ENCODE results near the gene ATP1B4. TPM values are rescaled to one million over a fixed set of nuclear protein-coding genes. Genes with fewer than 3 reads are reported as not detected.
A peak's percentile ranks its signal among the peaks of the same experiment; 100 is the strongest.
"Not testable (repeated sequence)": the region's sequence is repeated elsewhere in the genome, so short reads cannot be mapped to it uniquely, and the experiment has no call there.

The ATP1B4 gene
- total RNA-seq, result under 1 TPM in 1 of 2 donors, not detected in 1; 0.42 TPM
- long read RNA-seq, result 0 reads

GRCh38 chrX:120361764-120362305, at the start of gene ATP1B4:
Gene ATP1B4 (plus strand): TSS chrX:120362089. CDS start chrX:120362169, 80 bp downstream.
- intact Hi-C loops (cut with DNase I), result no loop called here
- DNase-seq (no peak), ATAC-seq (no peak)

- ATAC-seq (no peak), DNase-seq (no peak)
- intact Hi-C loops (cut with DNase I), result no loop called here
Measured at GRCh38 chrX:120315776-120316175, 46.1 kb upstream of the ATP1B4 start.

DNA sequence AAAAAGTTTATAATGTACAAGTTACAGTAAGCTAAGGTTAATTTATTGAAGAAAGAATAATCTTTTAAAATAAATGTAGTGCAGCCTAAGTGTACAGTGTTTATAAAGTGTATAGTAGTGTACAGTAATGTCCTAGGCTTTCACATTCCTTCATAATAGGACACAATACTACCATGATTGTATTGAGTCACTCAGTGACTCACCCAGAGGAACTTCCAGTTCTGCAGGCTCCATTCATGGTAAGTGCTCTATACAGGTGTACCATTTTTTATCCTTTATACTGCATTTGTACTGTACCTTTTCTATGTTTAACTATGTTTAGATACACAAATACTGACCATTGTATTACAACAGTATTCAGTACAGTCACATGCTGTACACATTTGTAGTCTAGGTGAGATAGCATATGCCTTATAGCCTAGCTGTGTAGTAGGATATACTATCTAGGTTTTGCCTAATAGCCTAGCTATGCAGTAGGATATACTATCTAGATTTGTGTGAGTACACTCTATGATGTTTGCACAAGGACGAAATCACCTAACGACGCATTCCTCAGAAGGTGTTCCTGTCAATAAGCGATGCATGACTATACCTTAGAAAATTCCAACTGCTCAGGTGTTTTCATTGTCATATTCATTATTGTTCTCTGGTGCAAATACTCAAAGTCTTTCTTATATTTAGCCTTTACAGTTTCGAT, 45.2 kb upstream of the ATP1B4 start:
- intact Hi-C loops (cut with DNase I), result no loop called here
- ATAC-seq, result no peak

DNA sequence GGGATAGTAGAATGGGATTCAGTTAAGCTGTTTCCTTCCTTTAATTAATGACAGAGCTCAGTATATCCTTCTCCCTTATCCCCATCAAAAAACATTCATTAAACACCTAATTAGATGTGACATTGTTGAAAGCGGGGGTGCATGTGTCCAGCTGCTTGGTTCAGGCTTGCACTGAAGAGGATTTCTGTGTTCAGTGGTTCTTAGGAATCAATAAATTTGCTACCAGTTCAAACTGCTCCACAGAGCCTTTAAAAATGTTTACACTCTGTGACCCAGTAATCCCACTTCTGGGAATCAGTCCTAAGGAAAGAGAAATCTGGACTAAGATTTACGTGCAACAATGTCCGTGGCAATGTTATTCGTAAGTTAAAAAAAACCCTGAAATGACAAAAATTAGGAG, 43.5 kb upstream of the ATP1B4 start:
- intact Hi-C loops (cut with DNase I), result no loop called here
- DNase-seq (no peak), ATAC-seq (no peak)

More for the DNA sequence above, 45.2 kb upstream of the ATP1B4 start:
- no peak for DNase-seq

- intact Hi-C loops (cut with DNase I), result no loop called here
- no peak for ATAC-seq
- DNase-seq, result no peak
Measured at GRCh38 chrX:120321520-120322281, 40.2 kb upstream of the ATP1B4 start.

GRCh38 chrX:120331116-120331515, 30.8 kb upstream of the ATP1B4 start:
- ATAC-seq (no peak), DNase-seq (no peak)
- intact Hi-C loops (cut with DNase I), result no loop called here

DNA sequence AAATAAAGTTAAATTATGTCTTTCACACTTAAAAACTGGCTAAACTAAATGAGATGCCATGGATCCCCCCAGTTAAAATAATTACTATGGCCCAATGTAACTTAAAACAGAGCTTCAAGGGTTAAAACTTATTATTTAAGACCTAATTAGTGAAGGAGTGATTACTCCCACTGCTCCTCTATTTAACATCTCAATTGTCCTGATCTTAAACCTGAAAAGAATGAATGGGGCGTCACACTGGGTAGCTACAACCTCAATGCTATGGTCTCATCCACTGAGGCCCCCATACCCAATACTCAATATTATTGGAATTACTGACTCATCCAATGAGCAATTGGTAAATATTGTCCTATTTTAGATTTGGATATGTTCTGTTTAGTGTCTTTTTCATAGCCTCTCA, 29.5 kb upstream of the ATP1B4 start:
- intact Hi-C loops (cut with DNase I), result no loop called here
- DNase-seq (no peak), ATAC-seq (no peak)

DNA sequence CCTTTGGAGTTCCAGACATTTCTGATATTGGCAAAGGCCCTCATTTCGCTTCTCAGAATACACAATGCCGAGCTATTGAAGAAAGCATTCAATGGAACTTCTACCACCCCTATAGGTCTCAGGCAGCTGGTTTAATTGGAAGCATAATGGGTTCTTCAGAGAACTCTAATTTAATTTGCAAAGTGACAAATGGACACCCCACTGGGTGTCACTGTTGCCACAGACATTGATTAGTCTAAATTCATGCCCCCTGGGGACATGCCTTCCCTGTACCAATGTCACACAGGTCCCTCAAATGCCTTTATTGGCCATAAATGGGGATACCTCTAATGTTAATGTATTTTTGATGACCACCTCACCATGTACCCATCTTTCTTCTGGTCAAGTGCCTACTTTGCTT, 27.7 kb upstream of the ATP1B4 start:
- DNase-seq, result no peak
- no peak for ATAC-seq
- intact Hi-C loops (cut with DNase I), result no loop called here

DNA sequence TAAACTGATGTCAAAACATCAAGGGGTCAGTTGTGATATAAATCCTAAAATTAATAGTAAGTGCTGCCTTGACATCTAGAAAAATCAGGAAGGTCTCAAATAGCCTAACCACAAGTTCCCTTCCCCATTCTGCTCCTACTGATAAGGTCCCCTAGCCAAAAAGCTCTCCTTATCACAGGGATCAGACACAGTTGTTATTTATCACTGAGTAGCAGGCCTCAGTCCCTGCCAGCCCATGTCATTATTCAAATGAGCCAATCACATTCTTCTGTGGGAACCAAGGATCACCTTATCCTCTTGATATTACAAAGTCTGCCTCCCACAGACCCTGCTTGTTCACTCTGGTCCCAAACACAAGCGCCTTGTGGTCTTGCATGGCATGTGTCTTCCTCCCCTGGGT, 27.3 kb upstream of the ATP1B4 start:
- ATAC-seq, result no peak
- intact Hi-C loops (cut with DNase I), result no loop called here
- no peak for DNase-seq

DNA sequence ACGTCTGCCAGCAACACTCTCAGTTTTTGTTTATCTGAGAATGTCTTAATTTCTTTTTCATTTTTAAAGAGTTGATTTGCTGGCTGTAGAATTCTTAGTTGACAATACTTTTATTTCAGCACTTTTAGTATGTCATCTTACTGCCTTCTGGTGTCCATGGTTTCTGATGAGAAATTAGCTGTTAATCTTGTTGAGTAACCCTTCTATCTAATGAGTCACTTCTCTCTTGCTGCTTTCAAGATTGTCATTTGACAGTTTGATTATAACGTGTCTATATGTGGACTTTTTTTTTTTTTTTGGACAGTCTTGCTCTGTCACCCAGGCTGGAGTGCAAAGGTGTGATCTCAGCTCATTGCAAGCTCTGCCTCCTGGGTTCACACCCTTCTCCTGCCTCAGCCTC, 26.6 kb upstream of the ATP1B4 start:
- DNase-seq (no peak), ATAC-seq (no peak)
- intact Hi-C loops (cut with DNase I), result no loop called here

DNA sequence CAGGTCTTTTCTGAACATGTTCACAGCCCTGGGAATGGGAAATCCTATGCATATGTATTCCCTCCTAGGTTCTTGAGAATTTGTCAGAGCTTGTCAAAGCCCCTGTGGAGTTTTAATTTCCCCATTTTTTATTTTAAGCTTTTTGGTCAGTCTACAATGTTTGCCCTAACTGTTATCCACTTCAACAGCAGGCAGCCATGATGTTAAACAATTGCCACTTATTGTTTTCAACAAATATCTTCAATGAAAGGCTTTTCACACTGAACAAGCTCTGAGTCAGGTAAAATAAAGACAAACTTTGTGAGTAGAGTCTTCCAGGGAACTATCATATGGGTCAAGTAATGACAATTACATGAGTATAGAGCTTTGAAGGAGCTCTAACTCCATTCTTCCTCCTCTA, 25.0 kb upstream of the ATP1B4 start:
- ATAC-seq, result no peak
- no peak for DNase-seq
- intact Hi-C loops (cut with DNase I), result no loop called here

DNA sequence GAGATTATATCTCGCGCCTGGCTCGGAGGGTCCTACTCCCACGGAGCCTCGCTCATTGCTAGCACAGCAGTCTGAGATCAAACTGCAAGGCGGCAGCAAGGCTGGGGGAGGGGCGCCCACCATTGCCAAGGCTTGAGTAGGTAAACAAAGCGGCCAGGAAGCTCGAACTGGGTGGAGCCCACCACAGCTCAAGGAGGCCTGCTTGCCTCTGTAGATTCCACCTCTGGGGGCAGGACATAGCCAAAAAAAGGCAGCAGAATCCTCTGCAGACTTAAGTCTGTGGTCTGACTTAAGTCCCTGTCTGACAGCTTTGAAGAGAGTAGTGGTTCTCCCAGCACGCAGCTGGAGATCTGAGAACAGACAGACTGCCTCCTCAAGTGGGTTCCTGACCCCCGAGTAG, 17.3 kb upstream of the ATP1B4 start:
- ATAC-seq; DNase-seq; intact Hi-C loops (cut with DNase I): not testable (repeated sequence)

- intact Hi-C loops (cut with DNase I), result no loop called here
- no peak for DNase-seq
- ATAC-seq, result no peak
Measured at GRCh38 chrX:120350450-120351138, 11.3 kb upstream of the ATP1B4 start.

- DNase-seq (no peak), ATAC-seq (no peak)
- intact Hi-C loops (cut with DNase I), result no loop called here
Measured at GRCh38 chrX:120356084-120356483, 5.8 kb upstream of the ATP1B4 start.

GRCh38 chrX:120357186-120357585, 4.7 kb upstream of the ATP1B4 start:
- intact Hi-C loops (cut with DNase I), result no loop called here
- ATAC-seq (no peak), DNase-seq (no peak)

- intact Hi-C loops (cut with DNase I), result no loop called here
- no peak for ATAC-seq
- DNase-seq, result no peak
Measured at GRCh38 chrX:120358737-120359456, 3.0 kb upstream of the ATP1B4 start.

DNA sequence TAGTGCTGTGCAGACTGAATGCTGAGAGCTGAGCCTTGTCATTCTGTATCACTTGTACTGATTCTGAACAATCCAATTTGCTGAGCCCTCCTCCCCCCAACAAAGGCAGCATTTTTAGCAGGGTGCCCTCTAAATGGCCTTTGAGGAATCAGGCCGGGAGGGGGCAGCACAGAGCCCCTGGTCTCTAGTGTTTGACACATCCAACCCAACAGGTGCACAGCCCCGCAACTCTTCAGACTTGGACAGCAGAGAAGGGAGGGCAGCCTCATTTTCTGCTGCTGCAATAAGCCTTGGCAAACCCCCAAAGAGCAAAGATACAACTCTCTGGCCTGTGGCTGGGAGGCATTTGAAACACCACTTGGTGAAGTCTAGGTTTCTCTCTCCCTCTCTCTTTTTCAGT, 3.4 kb downstream of the ATP1B4 start:
- ATAC-seq (peak; percentile 67 to 74), DNase-seq (peak; percentile 48)
- intact Hi-C loops (cut with DNase I), result no loop called here

DNA sequence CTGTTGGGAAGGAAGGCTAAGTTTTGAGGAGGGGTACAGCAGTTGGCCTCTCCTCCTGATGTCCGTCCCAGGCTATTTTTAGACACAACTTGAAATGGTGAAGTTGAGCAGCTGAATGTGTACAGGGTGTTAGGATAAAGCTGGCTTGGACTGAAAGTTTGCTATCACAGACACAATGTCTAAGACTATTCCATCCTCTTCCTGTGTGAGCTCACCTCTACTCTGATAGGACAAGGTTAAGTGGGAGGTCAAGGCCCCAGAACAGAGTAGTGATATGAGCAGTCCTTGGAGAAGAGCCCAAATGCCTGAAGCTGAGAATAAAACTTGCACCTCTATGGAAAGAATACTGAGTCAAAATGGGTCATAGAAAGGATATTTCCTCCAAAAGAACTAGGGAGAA, 4.1 kb downstream of the ATP1B4 start:
- peak; percentile 36 to 92 for ATAC-seq
- DNase-seq, result no peak
- intact Hi-C loops (cut with DNase I), result no loop called here

DNA sequence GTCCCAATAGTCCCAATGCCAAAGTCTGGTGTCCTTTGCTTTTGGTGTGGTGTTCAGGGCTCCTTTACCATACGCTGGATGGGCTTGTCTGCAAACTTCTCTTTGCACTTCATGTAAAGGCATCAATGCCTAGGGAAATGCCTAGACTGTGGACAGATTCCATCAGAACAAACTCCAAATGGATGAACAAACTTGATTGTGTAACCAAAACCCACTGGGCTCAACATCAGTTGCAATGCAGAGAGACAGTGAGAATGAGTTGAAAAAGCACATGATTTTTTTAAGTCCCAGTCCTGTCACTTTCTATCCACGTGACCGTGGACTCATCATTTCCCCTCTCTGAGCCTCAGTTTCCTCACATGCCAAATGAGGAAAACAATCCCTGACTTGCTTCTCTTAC, 4.9 kb downstream of the ATP1B4 start:
- DNase-seq (no peak), ATAC-seq (no peak)
- intact Hi-C loops (cut with DNase I), result no loop called here
